Measurements from ENCODE around the gene PPM1J.

- TF ChIP-seq SIX5 (IDR thresholded peaks at IDR 0.05; ENCODE audit: low read depth, low read length) (no peak), SP1 (IDR thresholded peaks at IDR 0.05; ENCODE audit: low read depth, low read length) (no peak)
These were observed 48.2 kb downstream of the PPM1J start for GRCh38 chr1:112666946-112667345.

Measured in H1 (cell line).